Measurements from ENCODE around the gene BTK.
"Not testable (repeated sequence)": the region's sequence is repeated elsewhere in the genome, so short reads cannot be mapped to it uniquely, and the experiment has no call there.

Gene BTK

GRCh38 chrX:101334310-101334709, 51.7 kb downstream of the BTK start:
- not testable (repeated sequence) for DNase-seq

GRCh38 chrX:101326600-101326999, 59.4 kb downstream of the BTK start:
- not testable (repeated sequence) for DNase-seq

GRCh38 chrX:101303790-101304189, 82.2 kb downstream of the BTK start:
- DNase-seq, result no peak
